Hepatocyte (in vitro differentiated cells): ENCODE data around the gene LITAFD. TPM values are rescaled to one million over a fixed set of nuclear protein-coding genes. Genes with fewer than 3 reads are reported as not detected.

ENCODE experiments used
- DNase-seq: peaks from one replicate; pipeline ENCODE4 v3.0.0-alpha.2; 2016; ENCODE audit warnings: low spot score
- H2AFZ ChIP-seq: fragments of 200-600 bp; sonication (generic); 2 replicates; pipeline ENCODE4 v1.6.0; 2016; ENCODE audit warnings: antibody characterized with exemption, mild to moderate bottlenecking
- H3K27ac ChIP-seq: fragments of 200-600 bp; sonication (generic); 2 replicates; pipeline ENCODE4 v1.5.1; 2016; ENCODE audit warnings: mild to moderate bottlenecking
- H3K27me3 ChIP-seq: fragments of 200-600 bp; sonication (generic); 2 replicates; pipeline ENCODE4 v1.6.1; 2016
- H3K36me3 ChIP-seq: fragments of 200-600 bp; sonication (generic); replicated peaks from 2 replicates; pipeline ENCODE4 v1.5.1; 2016; ENCODE audit warnings: low read depth; ENCODE audit not compliant: insufficient read depth
- H3K4me1 ChIP-seq: fragments of 200-600 bp; sonication (generic); 2 replicates; pipeline ENCODE4 v1.5.1; 2016; ENCODE audit warnings: mild to moderate bottlenecking, moderate library complexity; ENCODE audit not compliant: insufficient read depth
- H3K4me2 ChIP-seq: fragments of 200-600 bp; sonication (generic); 2 replicates; pipeline ENCODE4 v1.6.0; 2016
- H3K4me3 ChIP-seq: fragments of 200-600 bp; sonication (generic); 2 replicates; pipeline ENCODE4 v1.5.1; 2016; ENCODE audit warnings: mild to moderate bottlenecking
- H3K79me2 ChIP-seq: fragments of 200-600 bp; sonication (generic); 2 replicates; pipeline ENCODE4 v1.6.0; 2017; ENCODE audit warnings: mild to moderate bottlenecking
- H3K9me2 ChIP-seq: fragments of 200-600 bp; sonication (generic); replicated peaks from 2 replicates; pipeline ENCODE4 v1.6.0; 2017; ENCODE audit warnings: mild to moderate bottlenecking; ENCODE audit not compliant: insufficient read depth
- H3K9me3 ChIP-seq: fragments of 200-600 bp; sonication (generic); 2 replicates; pipeline ENCODE4 v1.5.1; 2016; ENCODE audit warnings: low read depth, mild to moderate bottlenecking
- H4K20me1 ChIP-seq: fragments of 200-600 bp; sonication (generic); 2 replicates; pipeline ENCODE4 v1.6.0; 2016; ENCODE audit warnings: mild to moderate bottlenecking; ENCODE audit not compliant: insufficient read depth, poor library complexity, severe bottlenecking
- EZH2 ChIP-seq: fragments of 200-600 bp; sonication (generic); IDR thresholded peaks from 2 replicates; pipeline ENCODE4 v1.6.1; 2016; ENCODE audit warnings: antibody characterized with exemption, mild to moderate bottlenecking, borderline replicate concordance
- EZH2phosphoT487 ChIP-seq: fragments of 200-600 bp; sonication (generic); IDR thresholded peaks from one replicate; pipeline ENCODE4 v1.6.1; 2018; ENCODE audit warnings: antibody characterized with exemption, mild to moderate bottlenecking, low read depth, moderate library complexity; ENCODE audit not compliant: unreplicated experiment, severe bottlenecking
- WGBS: methylation state at CpG from one replicate; pipeline ENCODE4 v1.1.6; 2016; ENCODE audit warnings: low lambda C conversion rate; ENCODE audit errors: missing lambda C conversion rate; 5-methylcytosine and 5-hydroxymethylcytosine counted together
- polyA plus RNA-seq: library from polyadenylated mRNA; unstranded; fragments of >200 nt; fragmentation: Nextera tagmentation; extraction: Ambion mirVana; gene quantifications from 2 replicates; pipeline ENCODE4 v1.2.1, GENCODE V29; 2016
- total RNA-seq: library from RNA; depleted of rRNA; stranded (reverse); fragments of >200 nt; gene quantifications from 2 replicates; pipeline ENCODE4 v1.2.3, GENCODE V29; 2014
- TF ChIP-seq, protein P1 (sequence below): fragments of 200-600 bp; sonication (generic); IDR thresholded peaks from 2 replicates; pipeline ENCODE4 v1.5.1; 2016; ENCODE audit warnings: antibody characterized with exemption, mild to moderate bottlenecking; ENCODE audit not compliant: poor library complexity

The LITAFD gene
- total and polyA plus RNA-seq, 2 experiments from 2014 or later: not detected

- H4K20me1 ChIP-seq: peaks cover 24% of the 10 kb centered on the region
- no peaks in the 10 kb centered on the region for H3K9me2 ChIP-seq
- no peak overlapping the region for H3K4me2 ChIP-seq
- peak overlapping the region; percentile 54 for H3K27ac ChIP-seq
- H3K27me3 ChIP-seq: no peaks in the 10 kb centered on the region
- H2AFZ ChIP-seq: no peak overlapping the region
- 70% methylated on average over 8 of the region's 8 CpGs for WGBS
- no peaks in the 10 kb centered on the region for H3K9me3 ChIP-seq
- peaks cover 8% of the 10 kb centered on the region for H3K36me3 ChIP-seq
- H3K79me2 ChIP-seq: peaks cover 54% of the 10 kb centered on the region
- peaks cover 15% of the 10 kb centered on the region for H3K4me1 ChIP-seq
- DNase-seq: no peak
- no peak overlapping the region for H3K4me3 ChIP-seq
- TF ChIP-seq, protein P1, sequence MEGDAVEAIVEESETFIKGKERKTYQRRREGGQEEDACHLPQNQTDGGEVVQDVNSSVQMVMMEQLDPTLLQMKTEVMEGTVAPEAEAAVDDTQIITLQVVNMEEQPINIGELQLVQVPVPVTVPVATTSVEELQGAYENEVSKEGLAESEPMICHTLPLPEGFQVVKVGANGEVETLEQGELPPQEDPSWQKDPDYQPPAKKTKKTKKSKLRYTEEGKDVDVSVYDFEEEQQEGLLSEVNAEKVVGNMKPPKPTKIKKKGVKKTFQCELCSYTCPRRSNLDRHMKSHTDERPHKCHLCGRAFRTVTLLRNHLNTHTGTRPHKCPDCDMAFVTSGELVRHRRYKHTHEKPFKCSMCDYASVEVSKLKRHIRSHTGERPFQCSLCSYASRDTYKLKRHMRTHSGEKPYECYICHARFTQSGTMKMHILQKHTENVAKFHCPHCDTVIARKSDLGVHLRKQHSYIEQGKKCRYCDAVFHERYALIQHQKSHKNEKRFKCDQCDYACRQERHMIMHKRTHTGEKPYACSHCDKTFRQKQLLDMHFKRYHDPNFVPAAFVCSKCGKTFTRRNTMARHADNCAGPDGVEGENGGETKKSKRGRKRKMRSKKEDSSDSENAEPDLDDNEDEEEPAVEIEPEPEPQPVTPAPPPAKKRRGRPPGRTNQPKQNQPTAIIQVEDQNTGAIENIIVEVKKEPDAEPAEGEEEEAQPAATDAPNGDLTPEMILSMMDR: no peak
- no peak for TF ChIP-seq EZH2
- TF ChIP-seq EZH2phosphoT487: no peak
Measured at GRCh38 chr16:8908810-8909468, 26.8 kb downstream of the LITAFD start.

GRCh38 chr16:8910811-8911210 lies 28.7 kb downstream of the LITAFD start:
- Histone ChIP-seq H3K36me3 (peaks cover 8% of the 10 kb centered on the region), H3K79me2 (peaks cover 61% of the 10 kb centered on the region), H3K4me3 (no peak overlapping the region), H3K4me2 (peak overlapping the region; percentile 65), H3K9me3 (no peaks in the 10 kb centered on the region), H3K27ac (peak overlapping the region; percentile 60), H2AFZ (no peak overlapping the region), H3K27me3 (no peaks in the 10 kb centered on the region), H3K9me2 (no peaks in the 10 kb centered on the region), H3K4me1 (peaks cover 15% of the 10 kb centered on the region), H4K20me1 (peaks cover 24% of the 10 kb centered on the region)
- no peak for DNase-seq
- 68% methylated on average over 1 of the region's 1 CpG for WGBS
- TF ChIP-seq EZH2 (no peak), EZH2phosphoT487 (no peak)
- TF ChIP-seq, protein P1: no peak

- Histone ChIP-seq H3K27ac (no peak overlapping the region), H3K27me3 (no peaks in the 10 kb centered on the region), H3K79me2 (peaks cover 50% of the 10 kb centered on the region), H3K9me2 (no peaks in the 10 kb centered on the region), H3K36me3 (no peaks in the 10 kb centered on the region), H3K4me3 (no peak overlapping the region), H3K9me3 (no peaks in the 10 kb centered on the region), H4K20me1 (peaks cover 20% of the 10 kb centered on the region), H3K4me2 (no peak overlapping the region), H3K4me1 (peaks cover 15% of the 10 kb centered on the region), H2AFZ (no peak overlapping the region)
- DNase-seq: no peak
- TF ChIP-seq EZH2phosphoT487 (no peak), EZH2 (no peak)
- TF ChIP-seq, protein P1: no peak
- 95% methylated on average over 4 of the region's 4 CpGs for WGBS
Measured at GRCh38 chr16:8912793-8913192, 30.6 kb downstream of the LITAFD start.
